DOHH2 (cell line): ENCODE data around the gene FMNL1.

Experiments
- H3F3A ChIP-seq: fragments of 200-600 bp; sonication (generic), shearing (Covaris generic); 2 replicates; pipeline ENCODE4 v1.6.0; 2016; ENCODE audit warnings: antibody characterized with exemption, mild to moderate bottlenecking; ENCODE audit not compliant: control insufficient read depth, insufficient read depth
- H3K27ac ChIP-seq: fragments of 200-600 bp; sonication (generic); 2 replicates; pipeline ENCODE4 v1.5.1; 2014; ENCODE audit warnings: low read depth, mild to moderate bottlenecking, low read length, moderate library complexity
- H3K27me3 ChIP-seq: fragments of 200-600 bp; sonication (generic); 2 replicates; pipeline ENCODE4 v1.6.1; 2014; ENCODE audit warnings: mild to moderate bottlenecking, low read length, mixed read lengths; ENCODE audit not compliant: control insufficient read depth
- H3K36me3 ChIP-seq: fragments of 200-600 bp; sonication (generic); 2 replicates; pipeline ENCODE4 v1.6.1; 2014; ENCODE audit warnings: mild to moderate bottlenecking, low read length, moderate library complexity, mixed read lengths; ENCODE audit not compliant: control insufficient read depth
- H3K4me1 ChIP-seq: fragments of 200-600 bp; sonication (generic); 2 replicates; pipeline ENCODE4 v1.6.1; 2014; ENCODE audit warnings: mild to moderate bottlenecking, low read length, mixed read lengths; ENCODE audit not compliant: control insufficient read depth
- H3K4me2 ChIP-seq: fragments of 200-600 bp; sonication (generic); 2 replicates; pipeline ENCODE4 v1.6.0; 2014; ENCODE audit warnings: mild to moderate bottlenecking, low read length, moderate library complexity
- H3K4me3 ChIP-seq: fragments of 200-600 bp; sonication (generic); 2 replicates; pipeline ENCODE4 v1.5.1; 2014; ENCODE audit warnings: mild to moderate bottlenecking, low read length, mixed read lengths
- H3K79me2 ChIP-seq: fragments of 200-600 bp; sonication (generic); 2 replicates; pipeline ENCODE4 v1.6.1; 2014; ENCODE audit warnings: mild to moderate bottlenecking, low read length, mixed read lengths; ENCODE audit not compliant: control insufficient read depth
- H3K9me2 ChIP-seq: fragments of 200-600 bp; sonication (generic); replicated peaks from 2 replicates; pipeline ENCODE4 v1.6.1; 2014; ENCODE audit warnings: mild to moderate bottlenecking, low read length, mixed read lengths; ENCODE audit not compliant: control insufficient read depth
- H3K9me3 ChIP-seq: fragments of 200-600 bp; sonication (generic); 2 replicates; pipeline ENCODE4 v1.6.1; 2014; ENCODE audit warnings: antibody characterized with exemption, low read length, mixed read lengths; ENCODE audit not compliant: control insufficient read depth, insufficient read depth
- H4K20me1 ChIP-seq: fragments of 200-600 bp; sonication (generic); 2 replicates; pipeline ENCODE4 v1.6.0; 2014; ENCODE audit warnings: low read depth, mild to moderate bottlenecking, antibody characterized with exemption, low read length, moderate library complexity; ENCODE audit not compliant: control insufficient read depth, insufficient read depth
- EZH2phosphoT487 ChIP-seq: fragments of 200-600 bp; sonication (generic); IDR thresholded peaks from 2 replicates; pipeline ENCODE4 v1.6.1; 2017; ENCODE audit warnings: borderline replicate concordance, mild to moderate bottlenecking, antibody characterized with exemption, low read length, moderate library complexity, mixed read lengths
- TF ChIP-seq, protein P1 (sequence below): fragments of 200-600 bp; sonication (generic); IDR thresholded peaks from one replicate; pipeline ENCODE4 v1.5.1; 2014; ENCODE audit warnings: antibody characterized with exemption, mild to moderate bottlenecking, low read depth, low read length; ENCODE audit not compliant: poor library complexity, severe bottlenecking

FMNL1 gene

DNA sequence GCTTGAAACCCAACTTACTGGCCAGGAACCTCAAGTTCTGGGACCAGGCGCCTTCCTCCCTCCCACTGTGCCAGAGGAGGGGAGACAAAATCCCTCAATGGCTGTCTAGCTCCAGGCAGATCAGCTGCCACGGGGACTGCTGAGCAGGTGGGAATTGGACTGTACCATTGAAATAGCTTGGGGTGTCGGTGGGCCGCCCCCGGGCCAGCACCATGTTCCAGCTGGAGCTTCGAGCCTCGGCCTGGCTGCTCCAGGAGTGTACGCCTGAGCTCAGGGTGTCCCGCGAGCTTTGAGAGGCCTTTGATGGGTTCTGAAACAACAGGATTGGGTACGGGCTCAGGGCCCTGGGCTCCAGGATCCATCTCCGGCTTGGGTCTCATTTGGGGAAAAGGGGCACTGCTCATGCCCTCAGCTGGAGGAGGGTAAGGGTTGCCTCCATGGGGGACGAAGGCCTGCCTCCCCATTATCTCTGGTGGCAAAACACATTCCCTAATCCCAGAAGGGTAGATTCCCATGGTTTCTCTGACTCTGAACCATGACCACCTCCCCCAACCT, 44.8 kb downstream of the FMNL1 start:
- Histone ChIP-seq H3K4me1 (peaks cover 15% of the 10 kb centered on the region), H3K9me3 (no peaks in the 10 kb centered on the region), H3K27me3 (no peaks in the 10 kb centered on the region), H4K20me1 (no peaks in the 10 kb centered on the region), H3K9me2 (no peaks in the 10 kb centered on the region), H3K4me3 (no peak overlapping the region), H3F3A (peaks cover 2% of the 10 kb centered on the region; the same call in 1 of the 2 replicates), H3K27ac (no peak overlapping the region), H3K4me2 (no peak overlapping the region), H3K79me2 (no peaks in the 10 kb centered on the region), H3K36me3 (peaks cover 69% of the 10 kb centered on the region)
- TF ChIP-seq, protein P1, sequence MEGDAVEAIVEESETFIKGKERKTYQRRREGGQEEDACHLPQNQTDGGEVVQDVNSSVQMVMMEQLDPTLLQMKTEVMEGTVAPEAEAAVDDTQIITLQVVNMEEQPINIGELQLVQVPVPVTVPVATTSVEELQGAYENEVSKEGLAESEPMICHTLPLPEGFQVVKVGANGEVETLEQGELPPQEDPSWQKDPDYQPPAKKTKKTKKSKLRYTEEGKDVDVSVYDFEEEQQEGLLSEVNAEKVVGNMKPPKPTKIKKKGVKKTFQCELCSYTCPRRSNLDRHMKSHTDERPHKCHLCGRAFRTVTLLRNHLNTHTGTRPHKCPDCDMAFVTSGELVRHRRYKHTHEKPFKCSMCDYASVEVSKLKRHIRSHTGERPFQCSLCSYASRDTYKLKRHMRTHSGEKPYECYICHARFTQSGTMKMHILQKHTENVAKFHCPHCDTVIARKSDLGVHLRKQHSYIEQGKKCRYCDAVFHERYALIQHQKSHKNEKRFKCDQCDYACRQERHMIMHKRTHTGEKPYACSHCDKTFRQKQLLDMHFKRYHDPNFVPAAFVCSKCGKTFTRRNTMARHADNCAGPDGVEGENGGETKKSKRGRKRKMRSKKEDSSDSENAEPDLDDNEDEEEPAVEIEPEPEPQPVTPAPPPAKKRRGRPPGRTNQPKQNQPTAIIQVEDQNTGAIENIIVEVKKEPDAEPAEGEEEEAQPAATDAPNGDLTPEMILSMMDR = no peak
- no peak for TF ChIP-seq EZH2phosphoT487

DNA sequence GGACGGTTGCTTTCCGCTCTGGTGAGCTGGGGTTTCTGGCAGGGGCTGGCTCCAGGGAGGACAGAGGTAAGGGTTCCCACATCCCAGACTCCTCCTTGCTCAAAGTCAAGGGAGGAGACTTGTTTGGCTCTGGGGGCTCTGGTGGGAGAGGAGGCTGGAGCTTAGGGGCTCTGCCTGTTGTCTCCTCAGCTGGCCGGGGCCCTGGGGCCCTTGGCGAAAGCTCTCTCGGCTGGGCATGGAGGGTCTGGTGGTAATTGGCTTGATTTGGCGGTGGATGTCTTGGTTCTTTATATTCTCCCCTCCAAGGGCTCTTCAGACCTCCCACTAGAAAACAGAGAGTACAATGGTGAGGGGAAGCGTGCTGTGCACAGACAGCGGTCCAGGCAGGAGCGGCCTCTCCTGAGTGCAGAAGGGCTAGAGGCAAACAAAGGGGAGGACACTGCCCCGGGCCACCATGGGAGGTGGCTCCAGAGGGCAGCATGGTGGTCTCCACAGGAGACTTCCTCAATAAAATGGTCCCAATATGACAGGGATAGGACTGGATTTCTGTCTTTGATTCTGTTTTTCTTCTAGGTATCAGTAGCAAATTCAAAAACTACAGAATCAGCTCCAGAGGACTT, 45.9 kb downstream of the FMNL1 start:
- Histone ChIP-seq H3K4me3 (no peak overlapping the region), H3K4me1 (peaks cover 4% of the 10 kb centered on the region), H4K20me1 (no peaks in the 10 kb centered on the region), H3K9me2 (no peaks in the 10 kb centered on the region), H3K4me2 (no peak overlapping the region), H3K36me3 (peaks cover 68% of the 10 kb centered on the region), H3K27me3 (no peaks in the 10 kb centered on the region), H3K79me2 (no peaks in the 10 kb centered on the region), H3K27ac (no peak overlapping the region), H3F3A (peaks cover 2% of the 10 kb centered on the region; the same call in 1 of the 2 replicates), H3K9me3 (no peaks in the 10 kb centered on the region)
- TF ChIP-seq EZH2phosphoT487 = no peak
- TF ChIP-seq, protein P1 = no peak

DNA sequence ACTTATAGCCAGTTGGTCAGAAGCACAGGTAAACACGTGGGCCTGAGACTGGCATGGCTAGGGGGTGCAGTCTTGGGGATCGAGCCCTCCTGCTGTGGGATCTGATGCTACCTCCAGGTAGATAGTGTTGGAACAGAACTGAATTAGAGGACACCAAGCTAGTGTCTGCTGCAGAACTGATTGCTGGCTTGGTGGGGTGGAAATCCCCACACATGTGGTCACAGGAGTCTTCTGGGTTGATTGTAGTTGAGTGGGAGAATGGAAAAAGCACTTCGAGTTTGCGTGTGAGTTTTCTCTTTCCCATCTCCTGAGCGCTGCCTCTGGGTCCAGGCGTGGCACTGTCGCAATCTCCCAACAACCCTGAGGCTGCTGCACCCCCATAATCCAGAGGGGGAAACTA, 48.2 kb downstream of the FMNL1 start:
- no peak overlapping the region for H3K27ac ChIP-seq
- H3K36me3 ChIP-seq = peaks cover 61% of the 10 kb centered on the region
- H3K27me3 ChIP-seq = no peaks in the 10 kb centered on the region
- no peak overlapping the region for H3K4me2 ChIP-seq
- H3F3A ChIP-seq = no peaks in the 10 kb centered on the region; the same call in 1 of the 2 replicates
- no peaks in the 10 kb centered on the region for H3K79me2 ChIP-seq
- H3K4me3 ChIP-seq = no peak overlapping the region
- TF ChIP-seq, protein P1 = no peak
- TF ChIP-seq EZH2phosphoT487 = no peak
- H3K9me2 ChIP-seq = no peaks in the 10 kb centered on the region
- no peaks in the 10 kb centered on the region for H3K4me1 ChIP-seq
- no peaks in the 10 kb centered on the region for H4K20me1 ChIP-seq
- no peaks in the 10 kb centered on the region for H3K9me3 ChIP-seq
